Measurements from ENCODE around the gene NRG2. TPM values are rescaled to one million over a fixed set of nuclear protein-coding genes. Genes with fewer than 3 reads are reported as not detected.

Gene NRG2
- polyA plus RNA-seq, 2 of the 4 experiments (the other 2 are of a cell fraction), result 1.0 to 1.1 TPM

DNA sequence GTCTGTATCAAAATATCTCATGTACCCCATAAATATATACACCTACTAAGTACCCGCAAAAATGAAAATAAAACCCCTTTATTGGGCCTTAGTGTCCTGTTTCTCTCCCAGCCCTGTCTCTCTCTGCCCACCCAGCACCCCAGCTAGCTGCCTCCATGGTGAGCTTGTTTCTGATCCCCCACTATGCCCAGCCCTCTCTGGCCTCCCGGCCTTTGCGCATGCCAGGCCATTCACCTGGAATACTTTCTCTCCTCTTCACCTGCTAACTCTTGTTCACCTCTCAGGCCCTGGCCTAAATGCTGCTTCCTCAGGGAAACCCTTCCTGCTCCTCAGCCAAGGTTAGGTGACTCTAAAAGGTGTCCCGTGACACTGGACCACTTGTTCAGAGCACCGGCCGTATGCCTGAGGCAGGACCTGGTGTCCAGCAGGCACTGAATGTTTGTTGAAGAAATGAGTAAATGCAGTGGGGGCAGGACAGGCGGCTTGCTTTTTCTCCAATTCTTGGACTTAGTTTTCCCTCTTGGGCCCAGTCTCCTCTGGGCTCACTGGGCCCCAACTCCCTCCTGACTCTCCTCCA, 189.0 kb downstream of the NRG2 start:
- H3K4me1 ChIP-seq, result no peaks in the 10 kb centered on the region
- FAIRE-seq, result no peak
- POLR2A ChIA-PET, result no interaction called here
- DNase-seq (ENCODE audit: low read depth in 1 of 2, low spot score in 1 of 2), result no peak
- CTCF ChIA-PET, result interaction anchor here (1.5 to 3.2 kb wide), 3 partner anchors 9 to 115 kb away, joined by 9 to 20 read pairs (median 13); no protein-coding TSS in a partner anchor
- no peak overlapping the region for H3K4me3 ChIP-seq
- WGBS (ENCODE audit: missing lambda C conversion rate), result 88% methylated on average over 7 of the region's 7 CpGs
- ATAC-seq, result no peak
- H3K9me3 ChIP-seq, result no peaks in the 10 kb centered on the region
- TF ChIP-seq ZFP36 (IDR thresholded peaks at IDR 0.05; ENCODE audit: borderline replicate concordance, partially characterized antibody), result no peak
- TF ChIP-seq HES2 (IDR thresholded peaks at IDR 0.05), result no peak
- no peak for TF ChIP-seq TP53 (CRISPR knock-in tag; IDR thresholded peaks at IDR 0.05)
- no peak for TF ChIP-seq HOXB5 (CRISPR knock-in tag; IDR thresholded peaks at IDR 0.05)
- no peak for TF ChIP-seq FOSB (CRISPR knock-in tag; IDR thresholded peaks at IDR 0.05)
- TF ChIP-seq EP300 (IDR thresholded peaks at IDR 0.05), result no peak
- no peak for TF ChIP-seq POLR2A (IDR thresholded peaks at IDR 0.05; ENCODE audit: low read length)
- TF ChIP-seq RCOR1 (IDR thresholded peaks at IDR 0.05; ENCODE audit: low read depth, low read length), result no peak
- TF ChIP-seq MAFK (IDR thresholded peaks at IDR 0.05; ENCODE audit: partially characterized antibody), result no peak
- no peak for TF ChIP-seq HMGXB4 (CRISPR knock-in tag; IDR thresholded peaks at IDR 0.05; ENCODE audit: borderline replicate concordance)
- no peak for TF ChIP-seq FOXS1 (CRISPR knock-in tag; IDR thresholded peaks at IDR 0.05)
- H3K4me2 ChIP-seq, result no peak overlapping the region
- no peak overlapping the region for H3K27ac ChIP-seq

DNA sequence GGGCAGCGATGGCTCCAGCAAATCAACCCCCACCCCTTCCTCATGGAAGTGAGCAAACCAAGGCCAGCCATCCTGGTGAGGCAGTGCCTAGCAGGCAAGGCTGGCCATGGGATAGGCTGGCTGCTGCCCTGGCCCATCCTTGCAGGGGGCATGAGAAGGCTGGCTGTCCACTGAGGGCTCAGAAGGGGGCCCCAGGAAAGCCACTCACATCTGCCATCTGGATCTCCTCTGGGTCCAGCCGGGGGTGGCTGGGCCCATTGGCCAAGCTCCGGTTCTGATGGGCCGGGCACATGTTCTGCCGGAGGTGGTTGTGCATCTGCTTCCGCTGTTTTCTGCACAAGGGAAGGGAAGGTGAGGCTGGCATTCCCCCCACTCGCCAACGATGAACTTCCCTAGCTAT, 190.4 kb downstream of the NRG2 start:
- Histone ChIP-seq H3K27ac (no peak overlapping the region), H3K9me3 (no peaks in the 10 kb centered on the region), H3K4me2 (no peak overlapping the region), H3K4me1 (no peaks in the 10 kb centered on the region), H3K4me3 (no peak overlapping the region)
- ATAC-seq (no peak), DNase-seq (ENCODE audit: low read depth in 1 of 2, low spot score in 1 of 2) (no peak), FAIRE-seq (no peak)
- WGBS (ENCODE audit: missing lambda C conversion rate), result 81% methylated on average over 7 of the region's 8 CpGs
- TF ChIP-seq FOXS1 (CRISPR knock-in tag; IDR thresholded peaks at IDR 0.05) (no peak), EHMT2 (IDR thresholded peaks at IDR 0.05; ENCODE audit: low read depth) (no peak), HOXA7 (CRISPR knock-in tag; IDR thresholded peaks at IDR 0.05) (no peak), RCOR1 (IDR thresholded peaks at IDR 0.05; ENCODE audit: low read depth, low read length) (no peak), PHF8 (IDR thresholded peaks at IDR 0.05; ENCODE audit: borderline replicate concordance, low read depth) (no peak), POLR2A (IDR thresholded peaks at IDR 0.05; ENCODE audit: low read length) (no peak), ZFP36 (IDR thresholded peaks at IDR 0.05; ENCODE audit: borderline replicate concordance, partially characterized antibody) (no peak), JUNB (IDR thresholded peaks at IDR 0.05) (no peak), FOSB (CRISPR knock-in tag; IDR thresholded peaks at IDR 0.05) (no peak), RFX5 (IDR thresholded peaks at IDR 0.05) (no peak), HMGXB4 (CRISPR knock-in tag; IDR thresholded peaks at IDR 0.05; ENCODE audit: borderline replicate concordance) (no peak), NPAS2 (CRISPR knock-in tag; IDR thresholded peaks at IDR 0.05; ENCODE audit: borderline replicate concordance) (no peak), EP300 (IDR thresholded peaks at IDR 0.05) (no peak), SREBF2 (IDR thresholded peaks at IDR 0.05) (no peak)
- TF ChIP-seq, protein P1, sequence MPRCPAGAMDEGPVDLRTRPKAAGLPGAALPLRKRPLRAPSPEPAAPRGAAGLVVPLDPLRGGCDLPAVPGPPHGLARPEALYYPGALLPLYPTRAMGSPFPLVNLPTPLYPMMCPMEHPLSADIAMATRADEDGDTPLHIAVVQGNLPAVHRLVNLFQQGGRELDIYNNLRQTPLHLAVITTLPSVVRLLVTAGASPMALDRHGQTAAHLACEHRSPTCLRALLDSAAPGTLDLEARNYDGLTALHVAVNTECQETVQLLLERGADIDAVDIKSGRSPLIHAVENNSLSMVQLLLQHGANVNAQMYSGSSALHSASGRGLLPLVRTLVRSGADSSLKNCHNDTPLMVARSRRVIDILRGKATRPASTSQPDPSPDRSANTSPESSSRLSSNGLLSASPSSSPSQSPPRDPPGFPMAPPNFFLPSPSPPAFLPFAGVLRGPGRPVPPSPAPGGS (IDR thresholded peaks at IDR 0.05), result no peak
- POLR2A ChIA-PET, result no interaction called here
- CTCF ChIA-PET, result interaction anchor here (0.6 to 12.5 kb wide), 8 partner anchors 8 to 128 kb away, joined by 3 to 193 read pairs (median 4); no protein-coding TSS in a partner anchor

All from A549 (cell line).